A204.1 (cell line): ENCODE data around the gene ATXN10.

Experiments
- FAIRE-seq: peaks from 2 replicates; lab custom pipeline; 2012; peaks lifted over from hg19 to GRCh38; lab: Jason Lieb, UNC

The ATXN10 gene

DNA sequence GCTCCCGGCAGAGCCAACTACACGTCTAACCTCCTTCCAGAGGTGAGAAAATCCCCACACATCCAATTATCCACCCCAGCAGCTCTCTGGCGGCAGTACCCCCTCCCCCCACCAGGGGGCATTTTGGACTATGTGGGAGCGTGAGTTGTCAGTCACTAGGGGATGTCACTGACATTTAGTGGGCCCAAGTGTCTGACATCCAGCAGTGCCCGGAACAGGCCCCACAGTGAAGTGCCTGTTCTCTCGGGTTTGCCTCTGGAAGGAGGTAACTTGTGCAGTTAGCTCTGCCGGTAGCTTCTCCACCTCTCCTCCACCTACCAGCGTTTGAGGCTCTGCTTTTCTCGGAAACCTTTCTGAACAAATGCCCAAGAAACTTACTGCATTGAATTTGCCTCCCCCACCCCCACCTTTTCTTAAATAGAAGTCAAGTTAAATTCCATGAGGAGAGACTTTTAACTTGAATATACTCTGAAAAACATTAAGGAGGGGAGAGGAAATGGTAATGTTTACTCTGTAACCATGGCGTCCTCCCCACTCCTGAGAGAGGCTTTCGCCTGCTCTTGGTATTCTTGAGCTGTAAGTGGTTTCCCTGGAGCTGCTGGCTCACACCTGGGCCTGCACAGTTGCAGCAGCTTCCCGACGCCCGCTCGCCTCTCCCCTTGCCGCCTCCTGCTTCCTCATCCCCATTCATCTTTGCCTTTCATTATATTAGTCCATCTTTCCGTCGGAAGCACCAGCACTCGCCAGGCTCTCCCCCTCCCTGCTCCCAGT is 192.5 kb downstream of the ATXN10 start:
- FAIRE-seq = no peak

DNA sequence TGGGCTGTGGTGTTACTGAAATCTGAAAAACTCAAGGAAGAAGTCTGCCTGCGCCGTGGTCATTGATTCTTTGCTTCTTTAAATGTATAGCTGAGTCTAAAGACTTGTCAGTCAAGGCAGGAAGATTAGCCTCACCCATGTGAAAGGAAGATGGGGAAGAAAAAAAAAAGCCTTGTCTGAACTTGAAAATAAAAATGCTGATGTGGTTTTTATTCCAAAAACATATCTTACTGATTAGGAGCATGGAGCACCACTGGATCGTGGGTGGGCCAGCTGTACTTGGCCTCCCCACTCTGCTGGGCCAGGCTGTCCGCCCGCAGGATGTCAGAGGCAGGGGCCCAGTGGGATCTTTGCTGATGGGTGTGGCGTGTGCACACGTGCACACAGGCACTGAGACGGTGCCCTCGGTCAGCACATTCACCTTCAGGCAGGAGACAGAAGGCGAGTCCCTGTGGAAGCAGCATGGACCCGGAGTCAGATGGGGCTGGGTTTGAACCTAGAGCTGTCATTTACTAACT is 193.4 kb downstream of the ATXN10 start:
- no peak for FAIRE-seq

DNA sequence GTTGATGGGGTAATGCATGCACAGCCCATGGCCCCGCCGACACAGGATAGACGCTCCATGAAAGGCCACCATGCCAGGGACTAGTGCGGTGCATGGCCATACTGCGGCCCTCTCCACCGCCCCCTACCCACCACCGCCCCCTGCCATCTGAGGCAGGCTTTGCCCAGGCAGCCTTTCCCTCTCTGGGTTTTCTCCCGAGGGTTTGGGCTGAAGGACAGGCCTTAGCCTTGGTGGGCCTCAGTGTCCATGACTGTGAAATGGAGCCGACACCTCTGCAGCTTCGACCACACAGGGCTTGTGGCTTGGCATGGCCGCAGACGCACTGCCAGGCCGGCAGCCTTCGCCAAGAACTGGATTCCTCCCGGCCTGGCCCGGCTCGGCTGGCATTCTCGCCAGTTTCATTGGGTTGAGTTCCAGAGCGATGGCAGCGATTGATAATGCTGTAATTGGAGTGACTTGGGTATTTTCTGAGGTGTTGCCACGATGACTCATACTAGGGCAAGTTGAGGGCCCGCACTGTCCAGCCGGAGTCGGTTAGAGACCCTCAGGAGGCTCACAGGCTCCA is 194.0 kb downstream of the ATXN10 start:
- no peak for FAIRE-seq

DNA sequence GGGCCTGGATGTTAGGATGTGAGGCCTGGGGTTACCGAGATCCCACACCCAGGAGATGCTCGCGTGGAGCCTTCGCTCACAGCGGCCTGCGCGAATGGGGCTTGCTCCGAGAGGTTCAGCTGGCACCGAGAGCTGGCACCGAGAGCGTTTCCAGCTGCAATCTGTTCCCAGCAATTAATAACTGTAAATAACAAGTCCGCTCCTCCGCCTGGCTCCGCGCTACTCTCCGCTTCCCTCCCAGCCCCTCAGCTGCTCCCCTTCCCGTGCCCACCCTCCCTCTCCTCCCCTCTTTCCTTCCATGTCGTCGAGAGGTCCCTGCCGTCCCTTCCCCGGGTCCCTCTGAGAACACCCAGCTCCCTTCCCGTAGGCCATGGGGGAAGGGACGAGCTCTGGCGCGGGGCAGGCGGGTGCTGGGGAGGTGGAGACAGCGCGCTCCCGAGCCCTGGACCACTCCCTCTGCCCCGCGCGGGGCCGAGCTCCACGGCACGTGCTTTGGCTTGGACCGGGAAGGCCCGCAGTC is 194.6 kb downstream of the ATXN10 start:
- no peak for FAIRE-seq

DNA sequence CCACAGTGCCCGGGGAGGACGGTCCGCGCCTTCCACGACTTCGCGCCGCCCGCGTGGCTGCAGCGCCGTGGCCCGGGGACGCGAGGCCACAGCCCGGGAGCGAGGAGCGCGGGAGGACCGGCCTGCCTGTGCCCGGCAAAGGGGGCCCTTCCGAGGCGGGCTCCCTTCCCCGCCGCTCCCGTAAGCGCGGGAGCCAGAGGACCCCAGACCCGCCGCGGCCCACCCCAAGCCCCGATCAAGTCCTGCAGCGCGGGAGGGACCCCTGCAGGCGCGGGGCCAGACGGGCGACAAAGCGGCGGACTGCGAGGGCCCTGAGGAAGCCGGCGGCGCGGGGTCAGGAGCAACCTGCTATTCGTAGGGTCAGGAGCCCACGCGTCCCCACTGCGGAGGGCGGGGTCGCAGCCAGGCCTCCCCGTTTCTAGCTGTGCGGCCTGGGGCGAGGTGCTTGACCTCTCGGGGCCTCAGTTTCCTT is 195.0 kb downstream of the ATXN10 start:
- no peak for FAIRE-seq

DNA sequence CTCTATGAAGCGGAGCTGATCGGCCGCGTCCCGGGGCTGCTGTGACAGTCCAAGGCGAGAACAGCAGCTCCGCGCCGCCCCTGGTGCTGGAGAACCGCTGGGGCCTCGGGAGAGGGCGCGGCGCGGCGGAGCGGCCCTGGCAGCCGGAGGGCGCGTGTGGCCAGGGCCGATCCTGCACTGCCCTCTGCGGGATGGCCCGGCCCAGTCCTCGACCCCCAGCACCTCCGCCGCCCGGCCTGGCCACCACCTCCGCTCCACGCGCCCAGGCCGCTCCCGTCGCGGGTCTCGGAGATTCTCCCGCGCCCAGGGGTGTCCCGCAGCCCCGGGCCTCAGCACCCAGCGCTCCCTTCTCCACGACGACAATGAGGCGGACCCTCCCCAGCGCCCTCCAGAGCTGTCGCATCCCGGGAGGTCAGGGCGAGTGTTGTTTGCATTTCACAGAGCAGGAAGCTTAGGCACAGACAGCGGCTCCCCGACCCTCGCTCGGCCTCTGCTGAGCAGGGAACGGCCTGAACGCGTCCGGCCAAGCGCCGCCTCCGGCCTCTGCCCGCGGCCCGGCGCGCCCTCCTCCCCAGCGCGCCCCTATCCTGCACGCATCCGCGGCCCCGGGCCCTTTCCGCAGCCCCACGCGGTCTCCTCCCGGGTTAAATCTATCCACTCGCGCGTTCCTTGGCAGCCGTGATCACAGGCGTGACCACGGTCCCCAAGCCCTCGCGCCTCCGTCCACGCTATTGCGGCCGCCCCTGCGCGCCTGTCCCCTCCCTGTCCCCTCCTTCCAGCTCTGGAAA is 195.7 kb downstream of the ATXN10 start:
- FAIRE-seq = no peak

DNA sequence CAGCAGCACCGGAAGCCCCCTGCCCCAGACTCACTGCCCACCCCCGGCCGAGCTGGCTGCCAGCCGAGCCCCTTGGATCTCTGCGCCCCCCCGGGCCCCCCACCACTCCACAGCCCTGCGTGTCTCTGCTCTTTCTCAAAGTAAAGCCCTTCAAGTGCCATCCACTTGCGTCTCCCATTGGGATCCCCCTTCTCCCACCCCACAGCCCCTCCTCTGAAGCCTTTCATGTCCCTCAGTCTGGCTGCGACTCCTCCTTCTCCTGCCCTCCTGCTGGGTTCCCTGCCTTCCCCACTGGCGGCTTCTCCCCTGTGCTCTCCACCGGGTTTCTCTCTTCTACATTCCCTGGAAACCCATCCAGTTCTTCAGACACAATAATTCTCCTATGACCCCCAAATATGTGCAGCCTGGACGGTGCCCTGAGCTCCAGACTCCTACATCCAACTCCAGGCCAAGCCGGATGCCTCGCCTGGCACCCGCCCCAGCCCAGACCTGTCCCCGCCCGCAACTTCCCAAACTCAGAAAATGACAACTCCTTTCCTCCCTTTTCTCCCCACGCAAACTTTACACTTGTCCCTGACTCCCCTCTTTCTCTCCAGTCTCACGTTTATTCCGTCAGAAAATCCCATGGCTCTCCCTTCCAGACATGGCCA is 196.4 kb downstream of the ATXN10 start:
- no peak for FAIRE-seq

DNA sequence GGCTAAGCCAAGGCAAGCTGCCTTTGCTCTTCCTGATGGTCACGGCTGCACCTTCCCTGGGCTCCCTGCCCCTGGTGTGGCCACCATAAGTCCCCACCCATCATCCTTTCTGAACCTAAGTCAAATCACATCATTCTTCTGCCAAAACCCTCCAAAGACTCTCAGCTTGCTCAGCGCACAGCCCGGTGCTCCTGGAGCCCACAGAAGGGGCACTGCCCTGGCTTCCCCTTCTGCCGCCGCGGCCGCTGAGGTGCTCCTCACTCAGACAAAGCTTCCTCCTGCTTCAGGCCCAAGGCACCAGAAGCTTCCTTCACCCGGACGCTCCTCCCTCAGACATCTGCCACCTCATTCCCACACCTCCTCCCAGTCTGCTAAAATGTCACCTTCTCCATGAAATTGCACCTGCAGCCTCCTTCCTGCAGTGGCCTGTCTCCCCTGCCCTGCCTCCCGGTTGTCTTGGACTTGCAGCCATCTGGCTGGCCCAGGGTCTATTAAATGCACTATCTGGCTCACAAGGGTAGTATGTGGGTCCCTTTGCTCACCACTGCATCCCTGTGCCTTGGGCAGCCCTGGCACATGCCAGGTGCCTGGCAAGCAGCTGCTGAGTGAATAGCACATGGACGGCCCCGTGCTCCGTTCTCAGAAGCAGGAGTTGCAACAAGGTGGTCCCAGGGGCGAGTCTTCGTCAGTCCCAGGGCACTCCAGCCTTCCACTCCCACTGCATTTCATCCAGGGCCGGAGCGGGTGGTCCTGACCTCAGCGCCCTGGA is 197.1 kb downstream of the ATXN10 start:
- no peak for FAIRE-seq

DNA sequence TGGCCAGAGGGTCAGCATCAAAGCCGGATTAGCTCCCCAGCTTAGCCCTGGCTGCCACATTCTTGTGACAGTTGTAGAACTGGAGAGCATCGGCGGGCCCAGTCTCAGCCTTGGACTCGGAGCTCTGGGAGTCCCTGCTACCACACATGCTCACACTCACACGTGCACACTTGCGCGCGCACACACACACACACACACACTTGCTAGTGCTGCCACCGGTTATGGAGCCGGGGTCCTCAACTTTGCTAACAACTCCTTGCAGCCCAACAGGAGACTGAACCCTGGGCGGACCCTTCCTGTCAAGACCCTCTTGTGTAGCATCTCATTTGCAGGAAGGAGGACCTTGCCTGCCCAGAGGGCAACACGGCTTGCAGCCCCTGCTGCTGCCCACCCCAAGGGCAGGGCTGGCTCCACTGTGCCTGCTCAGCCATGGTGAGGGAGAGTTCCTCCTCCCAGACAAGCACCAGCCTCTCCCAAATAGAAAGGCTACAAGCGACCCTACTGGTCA is 197.8 kb downstream of the ATXN10 start:
- FAIRE-seq = no peak

DNA sequence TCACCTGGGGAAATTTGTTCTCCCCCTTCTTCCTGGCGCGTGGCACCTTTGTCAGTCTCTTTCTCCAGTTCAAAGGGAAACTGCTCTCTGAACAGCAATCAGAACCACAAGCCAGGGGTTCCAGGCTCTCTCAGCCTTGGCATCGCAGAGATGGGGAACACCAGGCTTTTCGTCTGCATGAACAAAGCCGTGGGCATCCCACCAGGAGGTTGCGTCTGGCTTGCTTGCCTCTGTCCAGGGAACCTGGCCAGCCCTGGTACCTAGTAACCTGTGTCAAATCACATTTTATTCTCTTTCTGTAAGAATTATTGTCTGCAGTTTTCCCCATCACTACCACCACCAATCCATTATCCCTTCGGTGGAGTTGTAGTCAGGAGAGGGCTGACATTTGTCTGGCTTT is 198.4 kb downstream of the ATXN10 start:
- no peak for FAIRE-seq

DNA sequence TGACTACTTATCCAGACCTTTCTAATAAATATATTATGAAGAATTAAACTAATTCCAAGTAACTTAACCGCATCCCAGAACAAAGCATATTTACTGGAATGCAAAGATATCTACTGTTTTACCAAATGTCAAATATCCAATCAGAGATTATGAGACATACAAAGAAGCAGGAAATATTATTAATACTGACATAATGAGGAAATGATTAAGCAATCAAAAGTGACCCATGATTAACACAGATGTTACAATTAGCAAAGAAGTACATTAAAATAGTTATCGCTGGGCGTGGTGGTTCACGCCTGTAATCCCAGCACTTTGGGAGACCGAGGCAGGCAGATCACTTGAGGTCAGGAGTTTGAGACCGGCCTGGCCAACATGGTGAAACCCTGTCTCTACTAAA is 200.1 kb downstream of the ATXN10 start:
- FAIRE-seq = no peak

DNA sequence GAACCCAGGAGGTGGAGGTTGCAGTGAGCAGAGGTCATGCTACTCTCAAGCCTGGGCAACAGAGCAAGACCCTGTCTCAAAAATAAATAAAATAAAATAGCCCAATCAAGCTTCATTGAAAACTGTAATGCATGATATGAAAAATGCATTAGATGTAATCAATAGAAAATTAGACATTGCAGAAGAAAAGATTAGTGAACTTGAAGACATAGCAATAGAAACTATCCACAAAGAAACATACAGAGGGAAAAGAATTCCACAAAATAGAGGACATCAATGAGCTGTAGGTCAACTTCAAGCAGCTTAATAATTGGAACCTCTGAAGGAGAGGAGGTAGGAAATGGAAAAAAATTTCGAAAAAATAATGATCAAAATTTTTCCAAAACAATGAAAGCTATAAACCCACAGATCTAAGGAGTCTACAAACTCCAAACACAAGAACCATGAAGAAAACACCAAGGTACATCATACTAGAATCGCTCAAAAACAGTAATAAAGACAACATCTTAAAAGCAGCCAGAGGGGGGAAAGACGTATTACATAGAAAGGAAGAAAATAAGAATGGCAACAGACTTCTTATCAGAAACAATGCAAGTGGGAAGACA is 201.1 kb downstream of the ATXN10 start:
- FAIRE-seq = no peak

DNA sequence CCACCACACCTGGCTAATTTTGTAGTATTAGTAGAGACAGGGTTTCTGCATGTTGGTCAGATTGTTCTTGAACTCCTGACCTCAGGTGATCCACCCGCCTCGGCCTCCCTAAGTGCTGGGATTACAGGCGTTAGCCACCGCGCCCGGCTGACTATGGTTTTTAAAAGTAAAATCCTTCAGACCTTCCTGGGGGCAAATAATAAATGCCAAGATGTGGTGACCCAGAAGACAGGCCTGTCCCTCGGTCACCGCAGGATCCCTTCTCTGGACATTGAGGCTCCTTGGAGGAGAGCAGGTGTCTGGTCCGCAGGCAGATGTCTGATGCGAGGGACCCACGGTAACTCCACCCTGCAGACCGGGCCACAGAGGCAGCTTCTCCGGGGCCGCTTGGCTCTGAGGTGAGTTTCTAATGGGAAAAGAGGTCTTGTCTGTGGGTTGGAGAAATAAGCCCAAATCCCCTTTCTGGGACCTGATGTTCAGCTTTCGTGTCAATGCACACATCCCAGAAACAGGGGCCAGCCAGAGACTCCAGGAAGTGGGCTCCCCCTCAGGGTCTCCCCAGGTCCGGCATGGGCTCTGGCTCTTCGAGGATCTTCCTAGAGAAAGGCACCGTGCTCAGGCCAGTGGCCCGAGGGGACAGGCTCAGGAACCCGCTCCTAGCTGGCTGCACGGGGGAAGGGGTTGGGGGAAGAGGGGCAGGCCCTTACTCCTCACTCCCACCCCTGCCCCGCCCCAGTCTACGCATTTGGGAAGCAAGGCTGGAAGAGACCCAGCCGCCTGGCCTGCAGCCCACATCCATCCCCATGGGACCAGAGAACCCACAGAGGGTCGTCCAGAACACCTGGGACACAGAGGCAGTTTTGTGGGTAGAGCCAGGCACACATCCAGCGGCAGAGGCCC is 204.8 kb downstream of the ATXN10 start:
- FAIRE-seq = no peak

DNA sequence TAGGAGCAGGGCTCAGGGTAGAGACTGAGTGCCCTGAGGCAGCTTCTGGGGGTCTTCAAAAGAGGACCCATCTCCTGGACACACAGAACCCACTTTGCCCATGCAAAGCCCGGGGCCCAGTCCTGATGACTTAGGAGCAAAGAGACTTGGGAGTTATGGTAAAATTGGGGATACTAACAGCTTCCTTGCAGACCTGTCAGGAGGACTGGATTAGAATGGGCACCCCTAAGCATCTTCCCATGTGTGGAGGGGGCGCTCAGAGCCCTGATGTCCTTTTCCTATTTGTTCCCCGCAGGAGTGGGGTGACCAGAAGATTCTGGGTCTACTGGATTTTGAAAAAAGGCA is 205.4 kb downstream of the ATXN10 start:
- no peak for FAIRE-seq

DNA sequence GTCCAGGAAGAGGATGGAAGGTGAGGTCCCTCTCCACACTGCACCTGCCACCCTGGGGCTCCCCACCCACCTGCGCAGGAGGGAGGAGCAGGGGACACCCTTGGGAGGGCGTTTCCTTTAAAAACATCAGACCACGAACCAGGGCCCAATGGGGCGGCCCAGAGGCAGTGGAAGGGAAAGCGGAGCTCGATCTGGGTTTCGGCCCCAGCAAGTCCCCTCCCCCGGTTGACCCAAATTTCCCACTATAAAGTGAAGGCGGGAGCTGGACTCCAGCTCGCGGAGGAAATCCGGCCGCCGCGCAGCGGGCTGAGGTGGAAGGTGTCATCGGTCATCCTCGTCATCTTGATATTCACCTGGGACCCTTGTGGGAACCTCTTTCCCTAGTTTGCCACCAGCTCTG is 206.0 kb downstream of the ATXN10 start:
- no peak for FAIRE-seq

DNA sequence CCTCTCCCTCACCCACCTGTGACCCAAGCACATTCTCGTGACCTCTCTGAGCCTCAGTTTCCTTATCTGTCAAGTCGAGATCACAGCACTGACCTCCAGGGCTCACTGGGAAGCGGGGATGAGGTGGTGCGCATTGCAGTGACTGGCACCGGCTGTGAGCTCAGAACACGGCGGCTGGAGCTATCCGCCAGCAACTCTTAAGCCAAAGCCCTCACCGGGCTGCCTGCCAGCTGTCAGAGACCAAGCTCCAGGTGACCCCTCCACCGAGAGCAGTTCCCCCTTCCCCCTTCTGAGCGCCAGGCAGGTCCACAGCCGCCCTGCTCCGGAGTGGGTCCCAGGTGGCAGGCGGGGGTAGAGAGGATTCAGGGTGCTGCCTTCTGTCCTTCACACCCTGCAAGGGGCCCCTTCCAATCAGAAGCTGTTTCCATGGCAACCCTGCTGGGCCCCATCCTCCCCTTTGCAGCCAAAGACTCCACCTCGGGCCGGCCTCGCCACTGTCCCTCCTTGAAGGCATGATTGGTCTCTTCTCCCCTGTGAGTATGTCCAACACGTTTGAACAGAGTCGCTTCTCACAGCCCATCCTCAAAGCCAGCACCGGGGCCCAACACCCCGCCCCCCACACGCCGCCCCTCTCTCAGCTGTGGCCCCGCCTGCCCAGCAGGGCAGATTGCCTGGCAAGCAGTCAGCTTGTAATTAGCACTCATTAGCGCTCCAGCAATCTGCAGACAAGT is 206.6 kb downstream of the ATXN10 start:
- FAIRE-seq = no peak

DNA sequence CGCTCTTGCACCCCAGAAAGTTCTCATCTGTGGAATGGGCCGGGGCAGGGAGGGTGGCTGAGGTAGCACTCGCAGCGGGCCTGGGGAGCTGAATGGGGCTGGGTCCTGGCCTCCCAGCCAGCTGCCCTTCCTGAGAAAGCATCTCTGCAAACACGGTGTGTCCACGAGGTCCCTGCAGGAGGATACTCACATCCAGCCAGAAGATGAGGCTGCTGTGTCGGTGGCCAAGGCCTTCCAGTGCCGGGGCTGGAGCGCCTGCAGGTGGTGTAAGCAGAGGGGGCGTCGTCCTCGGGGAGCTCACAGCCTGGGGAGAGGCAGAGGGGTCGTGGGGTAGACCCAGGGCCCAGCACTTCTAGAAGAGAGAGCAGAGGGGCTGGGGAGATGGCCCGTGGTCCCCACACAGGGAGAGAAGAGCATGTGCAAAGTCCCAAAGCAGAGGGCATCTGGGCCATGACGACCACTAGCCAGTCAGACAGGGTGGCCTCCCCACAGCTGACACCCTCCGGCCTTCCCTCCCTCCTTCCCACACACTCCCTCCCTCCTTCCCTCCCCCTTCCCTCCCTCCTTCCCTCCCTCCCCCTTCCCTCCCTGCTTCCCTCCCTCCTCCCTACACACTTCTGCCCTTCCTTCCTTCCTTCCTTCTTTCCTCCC is 207.4 kb downstream of the ATXN10 start:
- FAIRE-seq = no peak

DNA sequence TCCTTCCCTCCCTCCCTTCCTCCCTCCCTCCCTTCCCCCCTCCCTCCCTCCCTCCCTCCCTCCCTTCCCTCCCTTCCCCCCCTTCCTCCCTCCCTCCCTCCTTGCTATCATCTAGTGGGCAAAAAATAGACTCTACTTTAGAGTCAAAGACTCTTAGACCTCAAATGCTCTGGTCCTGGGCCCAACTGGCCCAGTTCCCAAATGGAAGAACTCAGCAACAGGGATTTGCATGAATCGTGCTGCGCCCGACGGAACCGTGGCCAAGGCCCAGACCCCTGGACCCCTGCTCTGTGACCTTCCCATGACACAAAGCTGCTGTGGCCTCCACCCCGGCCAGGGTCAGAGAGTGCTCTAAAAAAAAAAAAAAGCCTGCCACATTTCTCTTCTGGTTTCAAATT is 207.9 kb downstream of the ATXN10 start:
- no peak for FAIRE-seq
